ENCODE results near the gene JAG1. TPM values are rescaled to one million over a fixed set of nuclear protein-coding genes. Genes with fewer than 3 reads are reported as not detected.

The JAG1 gene
- total RNA-seq, 3 donors from 2014 or later (not counting 1 experiment from before 2014, with no cell fraction given) = 8.1 to 12.3 (median 8.7) TPM

GRCh38 chr20:10715035-10715434, 41.2 kb upstream of the JAG1 start:
- intact Hi-C loops (cut with micrococcal nuclease) = no loop called here
- H3K9me3 Mint-ChIP-seq = no peaks in the 10 kb centered on the region
- Histone ChIP-seq H3K36me3 (ENCODE audit: control insufficient read depth, insufficient read depth, low read length) (no peaks in the 10 kb centered on the region), H3K9me3 (ENCODE audit: control insufficient read depth, insufficient read depth, low read length) (no peaks in the 10 kb centered on the region), H3K4me1 (ENCODE audit: control insufficient read depth, insufficient read depth, low read length) (no peaks in the 10 kb centered on the region), H3K27ac (ENCODE audit: low read length) (no peak overlapping the region), H3K27me3 (ENCODE audit: control insufficient read depth, insufficient read depth, low read length) (no peaks in the 10 kb centered on the region), H3K4me3 (ENCODE audit: low read length) (no peak overlapping the region)
- H3K27me3 Mint-ChIP-seq (ENCODE audit: low read depth in 2 of 2) = peaks cover 0 to 42% of the 10 kb centered on the region in 2 donors
- no peak for ATAC-seq
- TF ChIP-seq, protein P1, sequence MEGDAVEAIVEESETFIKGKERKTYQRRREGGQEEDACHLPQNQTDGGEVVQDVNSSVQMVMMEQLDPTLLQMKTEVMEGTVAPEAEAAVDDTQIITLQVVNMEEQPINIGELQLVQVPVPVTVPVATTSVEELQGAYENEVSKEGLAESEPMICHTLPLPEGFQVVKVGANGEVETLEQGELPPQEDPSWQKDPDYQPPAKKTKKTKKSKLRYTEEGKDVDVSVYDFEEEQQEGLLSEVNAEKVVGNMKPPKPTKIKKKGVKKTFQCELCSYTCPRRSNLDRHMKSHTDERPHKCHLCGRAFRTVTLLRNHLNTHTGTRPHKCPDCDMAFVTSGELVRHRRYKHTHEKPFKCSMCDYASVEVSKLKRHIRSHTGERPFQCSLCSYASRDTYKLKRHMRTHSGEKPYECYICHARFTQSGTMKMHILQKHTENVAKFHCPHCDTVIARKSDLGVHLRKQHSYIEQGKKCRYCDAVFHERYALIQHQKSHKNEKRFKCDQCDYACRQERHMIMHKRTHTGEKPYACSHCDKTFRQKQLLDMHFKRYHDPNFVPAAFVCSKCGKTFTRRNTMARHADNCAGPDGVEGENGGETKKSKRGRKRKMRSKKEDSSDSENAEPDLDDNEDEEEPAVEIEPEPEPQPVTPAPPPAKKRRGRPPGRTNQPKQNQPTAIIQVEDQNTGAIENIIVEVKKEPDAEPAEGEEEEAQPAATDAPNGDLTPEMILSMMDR (IDR thresholded peaks at IDR 0.05) = no peak
- WGBS (ENCODE audit: insufficient coverage) = 80% methylated on average over 2 of the region's 2 CpGs
- H3K27ac Mint-ChIP-seq = no peak overlapping the region
- no peak for DNase-seq
- no peak overlapping the region for H3K4me3 Mint-ChIP-seq
- H3K4me1 Mint-ChIP-seq = no peaks in the 10 kb centered on the region
- H3K36me3 Mint-ChIP-seq = no peaks in the 10 kb centered on the region

GRCh38 chr20:10714236-10714975, 40.6 kb upstream of the JAG1 start:
- ATAC-seq = no peak
- no peaks in the 10 kb centered on the region for H3K4me1 Mint-ChIP-seq
- Histone ChIP-seq H3K27me3 (ENCODE audit: control insufficient read depth, insufficient read depth, low read length) (no peaks in the 10 kb centered on the region), H3K4me1 (ENCODE audit: control insufficient read depth, insufficient read depth, low read length) (no peaks in the 10 kb centered on the region), H3K9me3 (ENCODE audit: control insufficient read depth, insufficient read depth, low read length) (no peaks in the 10 kb centered on the region), H3K36me3 (ENCODE audit: control insufficient read depth, insufficient read depth, low read length) (no peaks in the 10 kb centered on the region), H3K4me3 (ENCODE audit: low read length) (no peak overlapping the region), H3K27ac (ENCODE audit: low read length) (no peak overlapping the region)
- intact Hi-C loops (cut with micrococcal nuclease) = no loop called here
- no peak overlapping the region for H3K27ac Mint-ChIP-seq
- H3K4me3 Mint-ChIP-seq = no peak overlapping the region
- H3K36me3 Mint-ChIP-seq = no peaks in the 10 kb centered on the region
- peaks cover 0 to 36% of the 10 kb centered on the region in 2 donors for H3K27me3 Mint-ChIP-seq (ENCODE audit: low read depth in 2 of 2)
- no peak for DNase-seq
- TF ChIP-seq, protein P1 (IDR thresholded peaks at IDR 0.05) = no peak
- no peaks in the 10 kb centered on the region for H3K9me3 Mint-ChIP-seq

DNA sequence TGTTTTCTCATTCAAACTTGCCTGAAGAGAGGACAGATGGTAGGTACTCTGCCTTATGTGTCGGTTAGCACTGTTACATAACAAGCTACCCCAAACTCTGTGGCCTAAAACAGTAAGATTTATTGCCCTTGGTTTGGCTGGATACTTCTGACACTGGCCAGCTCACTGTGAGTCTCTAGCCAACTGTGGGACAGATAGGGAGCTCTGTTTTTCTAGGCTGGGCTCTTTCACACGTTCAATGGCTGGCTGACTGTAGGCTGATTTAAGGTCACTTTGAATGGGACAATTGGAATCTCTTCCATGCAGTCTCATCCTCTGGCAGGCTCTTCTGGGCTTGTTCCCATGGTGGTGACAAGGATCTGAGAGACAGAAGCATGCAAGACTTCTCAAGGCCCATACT, 39.4 kb upstream of the JAG1 start:
- TF ChIP-seq, protein P1 (IDR thresholded peaks at IDR 0.05) = no peak
- H3K36me3 ChIP-seq (ENCODE audit: control insufficient read depth, insufficient read depth, low read length) = no peaks in the 10 kb centered on the region
- H3K4me1 ChIP-seq (ENCODE audit: control insufficient read depth, insufficient read depth, low read length) = no peaks in the 10 kb centered on the region
- no peak overlapping the region for H3K4me3 Mint-ChIP-seq
- H3K4me1 Mint-ChIP-seq = no peaks in the 10 kb centered on the region
- no peaks in the 10 kb centered on the region for H3K36me3 Mint-ChIP-seq
- no peaks in the 10 kb centered on the region for H3K9me3 ChIP-seq (ENCODE audit: control insufficient read depth, insufficient read depth, low read length)
- H3K27me3 ChIP-seq (ENCODE audit: control insufficient read depth, insufficient read depth, low read length) = no peaks in the 10 kb centered on the region
- DNase-seq (no peak), ATAC-seq (no peak)
- intact Hi-C loops (cut with micrococcal nuclease) = no loop called here
- peaks cover 0 to 27% of the 10 kb centered on the region in 2 donors for H3K27me3 Mint-ChIP-seq (ENCODE audit: low read depth in 2 of 2)
- no peaks in the 10 kb centered on the region for H3K9me3 Mint-ChIP-seq
- 66% methylated on average over 2 of the region's 2 CpGs for WGBS (ENCODE audit: insufficient coverage)
- no peak overlapping the region for H3K27ac ChIP-seq (ENCODE audit: low read length)
- H3K27ac Mint-ChIP-seq = no peak overlapping the region
- no peak overlapping the region for H3K4me3 ChIP-seq (ENCODE audit: low read length)
